Measurements from ENCODE around the gene CKS1B. TPM values are rescaled to one million over a fixed set of nuclear protein-coding genes. Genes with fewer than 3 reads are reported as not detected.

Gene CKS1B
- polyA plus RNA-seq, 1 donor from 2014 or later = 29.0 TPM

- Histone ChIP-seq H2AFZ (ENCODE audit: low read depth, low read length) (no peak overlapping the region), H3K4me2 (ENCODE audit: low read length) (no peak overlapping the region), H3F3A (ENCODE audit: insufficient read depth, low read length, poor library complexity, severe bottlenecking) (no peaks in the 10 kb centered on the region), H3K36me3 (ENCODE audit: insufficient read depth, low read length) (no peaks in the 10 kb centered on the region), H3K9me3 (ENCODE audit: low read length) (no peaks in the 10 kb centered on the region), H3K9me2 (ENCODE audit: insufficient read depth, low read length) (no peaks in the 10 kb centered on the region), H3K27ac (ENCODE audit: low read length) (no peak overlapping the region), H3K79me2 (replicated peaks; ENCODE audit: insufficient read depth, low read length) (no peaks in the 10 kb centered on the region), H3K4me3 (ENCODE audit: low read length) (no peak overlapping the region), H4K20me1 (ENCODE audit: insufficient read depth) (no peaks in the 10 kb centered on the region), H3K9ac (ENCODE audit: low read length) (no peak overlapping the region), H3K27me3 (ENCODE audit: insufficient read depth, low read depth, low read length) (no peaks in the 10 kb centered on the region)
- TF ChIP-seq TAF1 (IDR thresholded peaks at IDR 0.05; ENCODE audit: low read depth) (no peak), MXI1 (conservative IDR thresholded peaks at IDR 0.05; ENCODE audit: poor library complexity, severe bottlenecking) (no peak), RAD21 (conservative IDR thresholded peaks at IDR 0.05) (no peak), REST (IDR thresholded peaks at IDR 0.05; ENCODE audit: borderline replicate concordance) (no peak), POLR2AphosphoS5 (IDR thresholded peaks at IDR 0.05) (no peak), SMC3 (conservative IDR thresholded peaks at IDR 0.05; ENCODE audit: poor library complexity) (no peak), EZH2 (IDR thresholded peaks at IDR 0.05; ENCODE audit: borderline replicate concordance, insufficient read depth, low read length, poor library complexity, severe bottlenecking) (no peak), EP300 (conservative IDR thresholded peaks at IDR 0.05; ENCODE audit: poor library complexity, severe bottlenecking) (no peak)
- TF ChIP-seq, protein P1, sequence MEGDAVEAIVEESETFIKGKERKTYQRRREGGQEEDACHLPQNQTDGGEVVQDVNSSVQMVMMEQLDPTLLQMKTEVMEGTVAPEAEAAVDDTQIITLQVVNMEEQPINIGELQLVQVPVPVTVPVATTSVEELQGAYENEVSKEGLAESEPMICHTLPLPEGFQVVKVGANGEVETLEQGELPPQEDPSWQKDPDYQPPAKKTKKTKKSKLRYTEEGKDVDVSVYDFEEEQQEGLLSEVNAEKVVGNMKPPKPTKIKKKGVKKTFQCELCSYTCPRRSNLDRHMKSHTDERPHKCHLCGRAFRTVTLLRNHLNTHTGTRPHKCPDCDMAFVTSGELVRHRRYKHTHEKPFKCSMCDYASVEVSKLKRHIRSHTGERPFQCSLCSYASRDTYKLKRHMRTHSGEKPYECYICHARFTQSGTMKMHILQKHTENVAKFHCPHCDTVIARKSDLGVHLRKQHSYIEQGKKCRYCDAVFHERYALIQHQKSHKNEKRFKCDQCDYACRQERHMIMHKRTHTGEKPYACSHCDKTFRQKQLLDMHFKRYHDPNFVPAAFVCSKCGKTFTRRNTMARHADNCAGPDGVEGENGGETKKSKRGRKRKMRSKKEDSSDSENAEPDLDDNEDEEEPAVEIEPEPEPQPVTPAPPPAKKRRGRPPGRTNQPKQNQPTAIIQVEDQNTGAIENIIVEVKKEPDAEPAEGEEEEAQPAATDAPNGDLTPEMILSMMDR (IDR thresholded peaks at IDR 0.05; ENCODE audit: poor library complexity, severe bottlenecking) = no peak
Measured at GRCh38 chr1:155022927-155023236, 48.4 kb downstream of the CKS1B start.

- no peaks in the 10 kb centered on the region for H4K20me1 ChIP-seq (ENCODE audit: insufficient read depth)
- no peaks in the 10 kb centered on the region for H3K9me2 ChIP-seq (ENCODE audit: insufficient read depth, low read length)
- no peaks in the 10 kb centered on the region for H3K36me3 ChIP-seq (ENCODE audit: insufficient read depth, low read length)
- H3K4me2 ChIP-seq (ENCODE audit: low read length) = no peak overlapping the region
- no peak overlapping the region for H3K27ac ChIP-seq (ENCODE audit: low read length)
- no peaks in the 10 kb centered on the region for H3F3A ChIP-seq (ENCODE audit: insufficient read depth, low read length, poor library complexity, severe bottlenecking)
- no peak overlapping the region for H3K9ac ChIP-seq (ENCODE audit: low read length)
- no peaks in the 10 kb centered on the region for H3K79me2 ChIP-seq (replicated peaks; ENCODE audit: insufficient read depth, low read length)
- no peaks in the 10 kb centered on the region for H3K9me3 ChIP-seq (ENCODE audit: low read length)
- TF ChIP-seq EZH2 (IDR thresholded peaks at IDR 0.05; ENCODE audit: borderline replicate concordance, insufficient read depth, low read length, poor library complexity, severe bottlenecking) (no peak), SMC3 (conservative IDR thresholded peaks at IDR 0.05; ENCODE audit: poor library complexity) (no peak), REST (IDR thresholded peaks at IDR 0.05; ENCODE audit: borderline replicate concordance) (no peak), MXI1 (conservative IDR thresholded peaks at IDR 0.05; ENCODE audit: poor library complexity, severe bottlenecking) (no peak), EP300 (conservative IDR thresholded peaks at IDR 0.05; ENCODE audit: poor library complexity, severe bottlenecking) (no peak), RAD21 (conservative IDR thresholded peaks at IDR 0.05) (no peak), TAF1 (IDR thresholded peaks at IDR 0.05; ENCODE audit: low read depth) (no peak), POLR2AphosphoS5 (IDR thresholded peaks at IDR 0.05) (no peak)
- TF ChIP-seq, protein P1 (IDR thresholded peaks at IDR 0.05; ENCODE audit: poor library complexity, severe bottlenecking) = no peak
- no peaks in the 10 kb centered on the region for H3K27me3 ChIP-seq (ENCODE audit: insufficient read depth, low read depth, low read length)
- no peak overlapping the region for H3K4me3 ChIP-seq (ENCODE audit: low read length)
- no peak overlapping the region for H2AFZ ChIP-seq (ENCODE audit: low read depth, low read length)
Measured at GRCh38 chr1:155023627-155024026, 49.1 kb downstream of the CKS1B start.
